HG03354 (cell line): ENCODE data around the gene DOCK1.
"Not testable (repeated sequence)": the region's sequence is repeated elsewhere in the genome, so short reads cannot be mapped to it uniquely, and the experiment has no call there.

Experiments used
- ATAC-seq: cut with Tn5 transposase; IDR thresholded peaks from one replicate; pipeline ENCODE4 v1.9.1; 2021; ENCODE audit warnings: mild to moderate bottlenecking; ENCODE audit not compliant: unreplicated experiment, poor library complexity, severe bottlenecking

The DOCK1 gene

GRCh38 chr10:127278001-127278400 lies 372.8 kb downstream of the DOCK1 start:
- no peak for ATAC-seq

- no peak for ATAC-seq
Observed at GRCh38 chr10:127279334-127279774, 374.1 kb downstream of the DOCK1 start.

GRCh38 chr10:127280446-127280845 lies 375.2 kb downstream of the DOCK1 start:
- ATAC-seq: no peak

GRCh38 chr10:127283017-127283416 lies 377.8 kb downstream of the DOCK1 start:
- no peak for ATAC-seq

- ATAC-seq: no peak
Observed at GRCh38 chr10:127283576-127283975, 378.3 kb downstream of the DOCK1 start.

GRCh38 chr10:127290850-127291249 lies 385.6 kb downstream of the DOCK1 start:
- no peak for ATAC-seq

GRCh38 chr10:127291329-127291728 lies 386.1 kb downstream of the DOCK1 start:
- ATAC-seq: no peak

GRCh38 chr10:127292888-127293287 lies 387.7 kb downstream of the DOCK1 start:
- no peak for ATAC-seq

- ATAC-seq: no peak
Observed at GRCh38 chr10:127293640-127294039, 388.4 kb downstream of the DOCK1 start.

- ATAC-seq: no peak
Observed at GRCh38 chr10:127296696-127297095, 391.5 kb downstream of the DOCK1 start.

- no peak for ATAC-seq
Observed at GRCh38 chr10:127298381-127298780, 393.2 kb downstream of the DOCK1 start.

GRCh38 chr10:127299192-127299591 lies 394.0 kb downstream of the DOCK1 start:
- not testable (repeated sequence) for ATAC-seq

- no peak for ATAC-seq
Observed at GRCh38 chr10:127299956-127300689, 394.9 kb downstream of the DOCK1 start.

GRCh38 chr10:127300868-127301321 lies 395.7 kb downstream of the DOCK1 start:
- ATAC-seq: no peak

GRCh38 chr10:127302343-127302742 lies 397.1 kb downstream of the DOCK1 start:
- ATAC-seq: no peak

GRCh38 chr10:127303105-127303504 lies 397.9 kb downstream of the DOCK1 start:
- ATAC-seq: no peak

GRCh38 chr10:127303746-127304145 lies 398.5 kb downstream of the DOCK1 start:
- ATAC-seq: no peak

- ATAC-seq: no peak
Observed at GRCh38 chr10:127306479-127306878, 401.3 kb downstream of the DOCK1 start.

GRCh38 chr10:127307338-127307737 lies 402.1 kb downstream of the DOCK1 start:
- ATAC-seq: no peak

GRCh38 chr10:127308031-127308430 lies 402.8 kb downstream of the DOCK1 start:
- ATAC-seq: no peak

- not testable (repeated sequence) for ATAC-seq
Observed at GRCh38 chr10:127309619-127310018, 404.4 kb downstream of the DOCK1 start.

- no peak for ATAC-seq
Observed at GRCh38 chr10:127310430-127310829, 405.2 kb downstream of the DOCK1 start.
